Suprapubic skin (tissue), 4 donors: ENCODE measurements around the gene AP2B1.

Experiments used
- CTCF ChIP-seq, 2 donors: fragments of 200-600 bp in 1 of 2; fragments of 450-650 bp in 1 of 2; sonication (generic) in 1 of 2; IDR thresholded peaks; one replicate each; pipeline ENCODE4 v1.5.1; 2016 to 2019; ENCODE audit warnings: antibody characterized with exemption in 2 of 2, mild to moderate bottlenecking in 1 of 2, moderate library complexity in 1 of 2
- EP300 ChIP-seq: sonication (generic); formaldehyde crosslinking; IDR thresholded peaks from one replicate; pipeline ENCODE4 v1.6.1; 2017; ENCODE audit warnings: antibody characterized with exemption
- POLR2A ChIP-seq, 2 donors: fragments of 450-650 bp; IDR thresholded peaks; one replicate each; pipeline ENCODE4 v1.6.1; 2017; ENCODE audit warnings: antibody characterized with exemption in 2 of 2, mild to moderate bottlenecking in 2 of 2, moderate library complexity in 2 of 2
- POLR2AphosphoS5 ChIP-seq, 3 donors: sonication (generic); formaldehyde crosslinking; IDR thresholded peaks; one replicate each; pipeline ENCODE4 v1.6.1; 2017; ENCODE audit warnings: antibody characterized with exemption in 3 of 3

- no peak for TF ChIP-seq CTCF (IDR thresholded peaks at IDR 0.05)
- no peak for TF ChIP-seq POLR2AphosphoS5 (IDR thresholded peaks at IDR 0.05)
- no peak for TF ChIP-seq POLR2A (IDR thresholded peaks at IDR 0.05)
- TF ChIP-seq EP300 = no peak
Measured at GRCh38 chr17:35679007-35679682, 92.0 kb downstream of the AP2B1 start.
